GM12878 (cell line): Measurements from ENCODE around the gene WNT16. TPM values are rescaled to one million over a fixed set of nuclear protein-coding genes. Genes with fewer than 3 reads are reported as not detected.

Experiments used
- ATAC-seq: fragments of 200-7000 bp; cut with Tn5 transposase; 3 replicates; pipeline ENCODE4 v1.9.1; 2020; ENCODE audit warnings: mild to moderate bottlenecking, moderate library complexity
- BruUV-seq: library from RNA; stranded (reverse); fragments of 400-500 nt; replicated peaks from 2 replicates; lab custom pipeline; 2021; lab: Mats Ljungman, UMichigan
- CTCF ChIA-PET: fragments of 300-600 bp; sonication (Branson Sonifier 250); formaldehyde crosslinking; extraction: SDS; loops from one replicate; lab custom pipeline; 2021; ENCODE audit warnings: inconsistent platforms; lab: Yijun Ruan, JAX
- POLR2A ChIA-PET: fragments of 350-600 bp; formaldehyde crosslinking; extraction: SDS; loops from one replicate; lab custom pipeline; 2021; ENCODE audit warnings: inconsistent platforms; lab: Charles Lee
- RAD21 ChIA-PET: fragments of 300-600 bp; sonication (Branson Sonifier 250); formaldehyde crosslinking; loops from one replicate; lab custom pipeline; 2023; ENCODE audit warnings: antibody characterized with exemption; ENCODE audit not compliant: unreplicated experiment; lab: Charles Lee
- SMC1A ChIA-PET: fragments of 300-600 bp; sonication (Branson Sonifier 250); formaldehyde crosslinking; loops from one replicate; lab custom pipeline; 2023; ENCODE audit not compliant: unreplicated experiment, uncharacterized antibody; lab: Charles Lee
- DNase-seq: peaks from one replicate; pipeline ENCODE4 v3.0.0-alpha.2; 2011; ENCODE audit warnings: low read depth, low spot score
- FAIRE-seq: peaks from 3 replicates; lab custom pipeline; 2011; peaks lifted over from hg19 to GRCh38; lab: Jason Lieb, UNC
- H2AFZ ChIP-seq: 2 replicates; pipeline ENCODE4 v1.6.0; 2011; ENCODE audit warnings: low read depth, low read length, control low read depth; ENCODE audit not compliant: control insufficient read depth
- H3K27ac ChIP-seq: 2 replicates; pipeline ENCODE4 v1.5.1; 2011; ENCODE audit warnings: control low read depth; ENCODE audit not compliant: control insufficient read depth, insufficient read depth
- H3K27me3 ChIP-seq, 2 experiments: replicated peaks in 1 of 2; 2 replicates each; pipeline versions ENCODE4 v1.6.0 to v1.6.1; 2011; ENCODE audit warnings: low read length in 1 of 2; ENCODE audit not compliant: control insufficient read depth in 2 of 2, insufficient read depth in 2 of 2
- H3K36me3 ChIP-seq, 2 experiments: 2 replicates each; pipeline ENCODE4 v1.5.1; 2011; ENCODE audit warnings: low read length in 1 of 2; ENCODE audit not compliant: control insufficient read depth in 2 of 2, insufficient read depth in 2 of 2
- H3K4me1 ChIP-seq: 2 replicates; pipeline ENCODE4 v1.6.1; 2011; ENCODE audit warnings: mild to moderate bottlenecking, low read length, moderate library complexity, mixed read lengths; ENCODE audit not compliant: control insufficient read depth, insufficient read depth
- H3K4me2 ChIP-seq: 2 replicates; pipeline ENCODE4 v1.6.0; 2011; ENCODE audit warnings: control low read depth; ENCODE audit not compliant: control insufficient read depth, insufficient read depth
- H3K4me3 ChIP-seq: fragments of 200-600 bp; sonication (generic); 2 replicates; pipeline ENCODE4 v1.5.1; 2016
- H3K79me2 ChIP-seq: 2 replicates; pipeline ENCODE4 v1.6.0; 2011; ENCODE audit warnings: low read length; ENCODE audit not compliant: control insufficient read depth, insufficient read depth
- H3K9ac ChIP-seq: 2 replicates; pipeline ENCODE4 v1.8.0; 2011; ENCODE audit warnings: low read length, control low read depth, mixed read lengths; ENCODE audit not compliant: control insufficient read depth, insufficient read depth
- H3K9me3 ChIP-seq: replicated peaks from 3 replicates; pipeline ENCODE4 v1.5.1; 2011; ENCODE audit warnings: mild to moderate bottlenecking, low read length; ENCODE audit not compliant: control insufficient read depth, insufficient read depth
- H4K20me1 ChIP-seq: 2 replicates; pipeline ENCODE4 v1.6.0; 2011; ENCODE audit not compliant: control insufficient read depth, insufficient read depth
- MEF2B ChIP-seq: fragments of 450-650 bp; IDR thresholded peaks from 2 replicates; pipeline ENCODE4 v1.6.1; 2018; ENCODE audit warnings: mild to moderate bottlenecking, moderate library complexity; ENCODE audit not compliant: partially characterized antibody, poor library complexity, severe bottlenecking
- SMC3 ChIP-seq: IDR thresholded peaks from 2 replicates; pipeline ENCODE4 v1.6.1; 2011; ENCODE audit warnings: low read length, improper control_type of control experiment, borderline replicate concordance
- YY1 ChIP-seq: IDR thresholded peaks from 2 replicates; pipeline ENCODE4 v1.6.1; 2011; ENCODE audit warnings: low read depth, mild to moderate bottlenecking, low read length
- WGBS: methylation state at CpG from one replicate; pipeline ENCODE4 v1.1.6; 2016; ENCODE audit warnings: low lambda C conversion rate; ENCODE audit not compliant: insufficient replicate concordance, insufficient coverage; ENCODE audit errors: missing lambda C conversion rate; 5-methylcytosine and 5-hydroxymethylcytosine counted together
- in situ Hi-C: fragments of 300-500 bp; cut with MboI; formaldehyde crosslinking; loops from 9 replicates; pipeline ENCODE4 v1.14.3; 2018; ENCODE audit warnings: mixed read lengths
- intact Hi-C: fragments of 100-400 bp; cut with micrococcal nuclease; formaldehyde crosslinking; loops from one replicate; pipeline ENCODE4 v1.14.2; 2022; ENCODE audit not compliant: unreplicated experiment
- polyA plus RNA-seq, 11 experiments: library from polyadenylated mRNA; depleted of rRNA in 4 of 11; unstranded in 6 of 11; stranded (reverse) in 5 of 11; fragments of >200 nt; fragmentation: Nextera tagmentation in 4 of 11; fragmentation: Illumina TruSeq in 1 of 11; extraction: Ambion mirVana in 4 of 11; extraction: Trizol in 1 of 11; gene quantifications; 1 replicate in 1 of 11; 2 replicates in 10 of 11; pipeline versions ENCODE4 v1.2.1 to v1.2.3, GENCODE V29; 2011 to 2016; ENCODE audit warnings: inconsistent platforms in 2 of 11, missing spikeins in 2 of 11, low read depth in 1 of 11
- total RNA-seq, 4 experiments: library from RNA; depleted of rRNA in 3 of 4; stranded (reverse); fragments of >200 nt in 3 of 4; fragmentation: Illumina TruSeq in 1 of 4; extraction: Trizol in 1 of 4; gene quantifications; 2 replicates each; pipeline versions ENCODE4 v1.2.1 to v1.2.3, GENCODE V29; 2013 to 2021
- TF ChIP-seq, protein P1 (sequence below): IDR thresholded peaks from 2 replicates; pipeline ENCODE4 v1.6.1; 2012; ENCODE audit warnings: low read length, inconsistent platforms
- TF ChIP-seq, protein P2 (sequence below): IDR thresholded peaks from 2 replicates; pipeline ENCODE4 v1.6.1; 2011; ENCODE audit warnings: low read depth, low read length, improper control_type of control experiment, borderline replicate concordance

The WNT16 gene
- total and polyA plus RNA-seq, 10 of the 15 experiments (the other 5 are each of a cell fraction or from before 2014, with no cell fraction given), result 0.05 to 0.11 (median 0.06) TPM; not detected in 5

DNA sequence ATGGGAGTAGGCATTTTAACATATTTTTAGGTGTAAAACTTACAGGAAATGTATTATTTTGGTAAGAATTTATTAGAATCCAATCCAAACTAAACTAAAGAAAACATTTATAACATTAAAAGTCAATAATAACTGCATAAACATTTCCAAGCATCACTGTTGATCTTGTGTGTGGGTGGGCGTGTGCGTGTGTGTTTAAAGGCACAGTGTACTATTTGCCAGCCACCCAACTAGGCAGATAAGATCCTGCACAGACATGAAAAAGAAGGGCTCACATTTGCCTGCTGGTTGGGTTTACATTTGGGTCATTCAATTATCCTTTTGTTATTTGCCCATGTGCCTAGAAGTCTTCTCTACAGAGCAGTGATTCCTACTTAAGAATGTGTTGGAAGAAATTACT lies 31.0 kb upstream of the WNT16 start (continued):
- TF ChIP-seq SMC3, result no peak
- TF ChIP-seq, all 136 proteins: peak for 0

DNA sequence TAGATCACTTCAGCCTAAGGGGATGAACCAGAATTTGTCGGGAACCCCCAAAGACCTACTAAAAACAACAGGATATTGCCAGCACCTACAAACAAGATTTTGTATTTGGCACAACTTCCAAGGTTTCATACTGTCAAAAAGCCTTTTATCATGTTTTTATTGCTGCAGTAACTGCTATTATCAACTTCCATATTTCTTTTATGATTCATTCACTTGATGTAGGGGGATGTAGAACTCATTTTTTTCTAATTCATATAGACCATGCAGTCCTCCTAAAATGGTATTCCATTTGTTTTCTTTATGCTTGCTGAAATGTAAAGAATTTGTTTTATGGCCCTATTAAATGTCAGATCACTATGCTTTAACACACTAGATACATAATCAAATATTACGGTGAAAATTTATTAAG lies 30.0 kb upstream of the WNT16 start:
- RAD21 ChIA-PET, result no interaction called here
- no peaks in the 10 kb centered on the region for H3K9me3 ChIP-seq
- WGBS, result 85% methylated on average over 2 of the region's 2 CpGs
- no TSS peak for BruUV-seq
- POLR2A ChIA-PET, result no interaction called here
- peaks cover 10% of the 10 kb centered on the region for H3K4me1 ChIP-seq
- H3K4me2 ChIP-seq, result no peak overlapping the region
- H3K27ac ChIP-seq, result no peak overlapping the region
- intact Hi-C loops (no loop called here), in situ Hi-C loops (no loop called here)
- ATAC-seq (no peak), FAIRE-seq (no peak), DNase-seq (no peak)
- no peaks in the 10 kb centered on the region for H4K20me1 ChIP-seq
- no peak overlapping the region for H3K4me3 ChIP-seq
- SMC1A ChIA-PET, result interaction anchor here (1.0 kb wide), 1 partner anchor 76 kb away, joined by 3 read pairs; no protein-coding TSS in a partner anchor
- TF ChIP-seq, protein P1, sequence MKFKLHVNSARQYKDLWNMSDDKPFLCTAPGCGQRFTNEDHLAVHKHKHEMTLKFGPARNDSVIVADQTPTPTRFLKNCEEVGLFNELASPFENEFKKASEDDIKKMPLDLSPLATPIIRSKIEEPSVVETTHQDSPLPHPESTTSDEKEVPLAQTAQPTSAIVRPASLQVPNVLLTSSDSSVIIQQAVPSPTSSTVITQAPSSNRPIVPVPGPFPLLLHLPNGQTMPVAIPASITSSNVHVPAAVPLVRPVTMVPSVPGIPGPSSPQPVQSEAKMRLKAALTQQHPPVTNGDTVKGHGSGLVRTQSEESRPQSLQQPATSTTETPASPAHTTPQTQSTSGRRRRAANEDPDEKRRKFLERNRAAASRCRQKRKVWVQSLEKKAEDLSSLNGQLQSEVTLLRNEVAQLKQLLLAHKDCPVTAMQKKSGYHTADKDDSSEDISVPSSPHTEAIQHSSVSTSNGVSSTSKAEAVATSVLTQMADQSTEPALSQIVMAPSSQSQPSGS, result no peak
- TF ChIP-seq, protein P2, sequence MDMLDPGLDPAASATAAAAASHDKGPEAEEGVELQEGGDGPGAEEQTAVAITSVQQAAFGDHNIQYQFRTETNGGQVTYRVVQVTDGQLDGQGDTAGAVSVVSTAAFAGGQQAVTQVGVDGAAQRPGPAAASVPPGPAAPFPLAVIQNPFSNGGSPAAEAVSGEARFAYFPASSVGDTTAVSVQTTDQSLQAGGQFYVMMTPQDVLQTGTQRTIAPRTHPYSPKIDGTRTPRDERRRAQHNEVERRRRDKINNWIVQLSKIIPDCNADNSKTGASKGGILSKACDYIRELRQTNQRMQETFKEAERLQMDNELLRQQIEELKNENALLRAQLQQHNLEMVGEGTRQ, result no peak
- TF ChIP-seq MEF2B (no peak), YY1 (no peak)
- H3K79me2 ChIP-seq, result no peaks in the 10 kb centered on the region
- H2AFZ ChIP-seq, result no peak overlapping the region
- no peaks in the 10 kb centered on the region for H3K36me3 ChIP-seq
- no peak overlapping the region for H3K9ac ChIP-seq
- CTCF ChIA-PET, result interaction anchor here (0.8 kb wide), 1 partner anchor 25 kb away, joined by 3 read pairs; no protein-coding TSS in a partner anchor
- no peaks in the 10 kb centered on the region for H3K27me3 ChIP-seq
